K562 (cell line): ENCODE results near the gene E2F1. TPM values are rescaled to one million over a fixed set of nuclear protein-coding genes. Genes with fewer than 3 reads are reported as not detected.

Experiments used
- BMI1 ChIP-seq: fragments of 150-350 bp; IDR thresholded peaks from 2 replicates; pipeline ENCODE4 v1.6.1; 2014; ENCODE audit warnings: low read length
- BRCA1 ChIP-seq, 2 experiments: fragments of 450-650 bp in 1 of 2; sonication (generic) in 1 of 2; formaldehyde crosslinking in 1 of 2; IDR thresholded peaks; 2 replicates each; pipeline versions ENCODE4 v1.5.0 to v1.6.1; 2017 to 2020; ENCODE audit warnings: mild to moderate bottlenecking in 1 of 2, missing genetic modification reagents in 1 of 2
- GABPA ChIP-seq: fragments of 200-800 bp; sonication (Bioruptor generic); conservative IDR thresholded peaks from 2 replicates; pipeline ENCODE4 v1.6.1; 2016; ENCODE audit warnings: low read depth, missing genetic modification characterization, missing compliant biosample characterization
- HDGF ChIP-seq: fragments of 450-650 bp; IDR thresholded peaks from 2 replicates; pipeline ENCODE4 v1.6.1; 2016
- NONO ChIP-seq, 2 experiments: fragments of 200-400 bp in 1 of 2; fragments of 450-650 bp in 1 of 2; formaldehyde crosslinking in 1 of 2; IDR thresholded peaks; 2 replicates each; pipeline ENCODE4 v1.6.1; 2017; ENCODE audit warnings: low read depth in 2 of 2, mild to moderate bottlenecking in 2 of 2, moderate library complexity in 2 of 2, low read length in 1 of 2
- TARDBP ChIP-seq: fragments of 450-650 bp; IDR thresholded peaks from 2 replicates; pipeline ENCODE4 v1.6.1; 2016
- TSC22D4 ChIP-seq: fragments of 450-650 bp; IDR thresholded peaks from 2 replicates; pipeline ENCODE4 v1.6.1; 2016; ENCODE audit warnings: missing genetic modification characterization, missing biosample characterization, control low read depth
- polyA plus RNA-seq, 8 experiments: library from polyadenylated mRNA; depleted of rRNA in 4 of 8; stranded (reverse) in 5 of 8; unstranded in 3 of 8; fragments of >200 nt; fragmentation: Nextera tagmentation in 2 of 8; fragmentation: Illumina TruSeq in 1 of 8; extraction: Ambion mirVana in 2 of 8; extraction: Trizol in 1 of 8; gene quantifications; 2 replicates each; pipeline versions ENCODE4 v1.2.1 to v1.2.3, GENCODE V29; 2011 to 2014; ENCODE audit warnings: inconsistent platforms in 1 of 8, missing spikeins in 1 of 8
- total RNA-seq, 7 experiments: library from RNA; depleted of rRNA in 6 of 7; stranded (reverse); fragments of >200 nt in 6 of 7; fragmentation: Illumina TruSeq in 2 of 7; extraction: Trizol in 2 of 7; gene quantifications; 2 replicates each; pipeline versions ENCODE4 v1.2.1 to v1.2.3, GENCODE V29; 2011 to 2021; ENCODE audit warnings: low replicate concordance in 1 of 7
- TF ChIP-seq, protein P1 (sequence below): fragments of 250-450 bp; sonication (Bioruptor Pico); IDR thresholded peaks from 2 replicates; pipeline ENCODE4 v1.4.0; 2020
- TF ChIP-seq, protein P2 (sequence below): IDR thresholded peaks from 3 replicates; pipeline ENCODE4 v1.6.1; 2011; ENCODE audit warnings: borderline replicate concordance, mild to moderate bottlenecking; ENCODE audit not compliant: insufficient read length, insufficient read depth
- TF ChIP-seq, protein P3 (sequence below): fragments of 450-650 bp; formaldehyde crosslinking; conservative IDR thresholded peaks from 2 replicates; pipeline ENCODE4 v1.4.0; 2022; ENCODE audit warnings: mild to moderate bottlenecking, missing genetic modification characterization
- TF ChIP-seq, protein P4 (sequence below): fragments of 450-650 bp; IDR thresholded peaks from one replicate; pipeline ENCODE4 v1.6.1; 2018; ENCODE audit warnings: mild to moderate bottlenecking, moderate library complexity; ENCODE audit not compliant: partially characterized antibody

Gene E2F1
- total and polyA plus RNA-seq, 9 of the 15 experiments (the other 6 are each of a cell fraction or from before 2014, with no cell fraction given) = 0.14 to 30.6 (median 13.1) TPM

DNA sequence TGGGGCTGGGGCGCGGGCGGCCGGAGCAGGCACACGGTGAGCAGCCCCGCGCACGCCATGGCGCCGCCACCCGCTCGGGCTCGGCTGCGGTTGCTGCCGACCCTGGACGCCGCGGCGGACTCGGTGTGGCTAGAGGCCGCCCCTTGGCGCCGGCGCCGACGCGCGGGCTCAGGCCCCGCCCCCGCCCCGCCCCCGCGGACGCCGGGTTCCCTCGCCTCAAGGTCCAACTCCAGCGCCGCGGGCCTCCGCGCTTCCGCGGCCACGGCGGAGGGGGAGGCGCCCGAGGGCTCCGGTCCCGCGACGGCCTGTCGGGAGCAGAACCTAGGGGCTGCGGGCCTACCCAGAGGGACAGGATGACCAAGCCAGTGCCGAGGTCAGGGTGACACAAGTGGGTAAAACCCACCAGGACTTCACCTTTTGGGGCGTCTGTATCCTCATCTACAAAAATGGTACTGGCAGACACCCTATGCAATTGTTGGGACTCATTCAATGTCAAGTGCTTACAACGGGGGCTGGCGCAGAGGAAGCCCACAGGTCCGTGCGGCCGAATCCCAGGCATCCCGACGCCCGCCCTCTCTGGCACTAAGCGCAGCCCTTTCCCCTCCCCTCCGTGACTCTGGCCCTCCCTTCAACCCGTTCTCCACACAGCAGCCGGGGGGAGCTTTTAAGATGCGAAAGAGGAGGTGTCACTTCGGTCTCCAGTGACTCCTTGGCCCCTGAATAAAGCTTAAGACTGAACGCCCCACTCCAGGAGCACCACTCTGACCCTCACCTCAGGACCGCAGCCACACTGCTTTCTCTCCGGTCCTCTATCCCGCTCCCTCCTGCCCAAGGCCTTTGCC lies 11.7 kb downstream of the E2F1 start, which contains the start of gene NECAB3 (continued):
- TF ChIP-seq, protein P1, sequence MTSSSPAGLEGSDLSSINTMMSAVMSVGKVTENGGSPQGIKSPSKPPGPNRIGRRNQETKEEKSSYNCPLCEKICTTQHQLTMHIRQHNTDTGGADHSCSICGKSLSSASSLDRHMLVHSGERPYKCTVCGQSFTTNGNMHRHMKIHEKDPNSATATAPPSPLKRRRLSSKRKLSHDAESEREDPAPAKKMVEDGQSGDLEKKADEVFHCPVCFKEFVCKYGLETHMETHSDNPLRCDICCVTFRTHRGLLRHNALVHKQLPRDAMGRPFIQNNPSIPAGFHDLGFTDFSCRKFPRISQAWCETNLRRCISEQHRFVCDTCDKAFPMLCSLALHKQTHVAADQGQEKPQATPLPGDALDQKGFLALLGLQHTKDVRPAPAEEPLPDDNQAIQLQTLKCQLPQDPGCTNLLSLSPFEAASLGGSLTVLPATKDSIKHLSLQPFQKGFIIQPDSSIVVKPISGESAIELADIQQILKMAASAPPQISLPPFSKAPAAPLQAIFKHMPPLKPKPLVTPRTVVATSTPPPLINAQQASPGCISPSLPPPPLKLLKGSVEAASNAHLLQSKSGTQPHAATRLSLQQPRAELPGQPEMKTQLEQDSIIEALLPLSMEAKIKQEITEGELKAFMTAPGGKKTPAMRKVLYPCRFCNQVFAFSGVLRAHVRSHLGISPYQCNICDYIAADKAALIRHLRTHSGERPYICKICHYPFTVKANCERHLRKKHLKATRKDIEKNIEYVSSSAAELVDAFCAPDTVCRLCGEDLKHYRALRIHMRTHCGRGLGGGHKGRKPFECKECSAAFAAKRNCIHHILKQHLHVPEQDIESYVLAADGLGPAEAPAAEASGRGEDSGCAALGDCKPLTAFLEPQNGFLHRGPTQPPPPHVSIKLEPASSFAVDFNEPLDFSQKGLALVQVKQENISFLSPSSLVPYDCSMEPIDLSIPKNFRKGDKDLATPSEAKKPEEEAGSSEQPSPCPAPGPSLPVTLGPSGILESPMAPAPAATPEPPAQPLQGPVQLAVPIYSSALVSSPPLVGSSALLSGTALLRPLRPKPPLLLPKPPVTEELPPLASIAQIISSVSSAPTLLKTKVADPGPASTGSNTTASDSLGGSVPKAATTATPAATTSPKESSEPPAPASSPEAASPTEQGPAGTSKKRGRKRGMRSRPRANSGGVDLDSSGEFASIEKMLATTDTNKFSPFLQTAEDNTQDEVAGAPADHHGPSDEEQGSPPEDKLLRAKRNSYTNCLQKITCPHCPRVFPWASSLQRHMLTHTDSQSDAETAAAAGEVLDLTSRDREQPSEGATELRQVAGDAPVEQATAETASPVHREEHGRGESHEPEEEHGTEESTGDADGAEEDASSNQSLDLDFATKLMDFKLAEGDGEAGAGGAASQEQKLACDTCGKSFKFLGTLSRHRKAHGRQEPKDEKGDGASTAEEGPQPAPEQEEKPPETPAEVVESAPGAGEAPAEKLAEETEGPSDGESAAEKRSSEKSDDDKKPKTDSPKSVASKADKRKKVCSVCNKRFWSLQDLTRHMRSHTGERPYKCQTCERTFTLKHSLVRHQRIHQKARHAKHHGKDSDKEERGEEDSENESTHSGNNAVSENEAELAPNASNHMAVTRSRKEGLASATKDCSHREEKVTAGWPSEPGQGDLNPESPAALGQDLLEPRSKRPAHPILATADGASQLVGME (CRISPR knock-in tag) = no peak
- TF ChIP-seq BRCA1 (IDR thresholded peaks at IDR 0.05) = no peak
- TF ChIP-seq BRCA1 (CRISPR knock-in tag; IDR thresholded peaks at IDR 0.05) = no peak
- TF ChIP-seq, protein P2, sequence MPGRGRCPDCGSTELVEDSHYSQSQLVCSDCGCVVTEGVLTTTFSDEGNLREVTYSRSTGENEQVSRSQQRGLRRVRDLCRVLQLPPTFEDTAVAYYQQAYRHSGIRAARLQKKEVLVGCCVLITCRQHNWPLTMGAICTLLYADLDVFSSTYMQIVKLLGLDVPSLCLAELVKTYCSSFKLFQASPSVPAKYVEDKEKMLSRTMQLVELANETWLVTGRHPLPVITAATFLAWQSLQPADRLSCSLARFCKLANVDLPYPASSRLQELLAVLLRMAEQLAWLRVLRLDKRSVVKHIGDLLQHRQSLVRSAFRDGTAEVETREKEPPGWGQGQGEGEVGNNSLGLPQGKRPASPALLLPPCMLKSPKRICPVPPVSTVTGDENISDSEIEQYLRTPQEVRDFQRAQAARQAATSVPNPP = no peak
- TF ChIP-seq HDGF = no peak
- TF ChIP-seq GABPA = peak; percentile 29; the same call in 1 of the 2 replicates
- TF ChIP-seq TSC22D4 = no peak
- TF ChIP-seq TARDBP = no peak
- TF ChIP-seq, protein P3, sequence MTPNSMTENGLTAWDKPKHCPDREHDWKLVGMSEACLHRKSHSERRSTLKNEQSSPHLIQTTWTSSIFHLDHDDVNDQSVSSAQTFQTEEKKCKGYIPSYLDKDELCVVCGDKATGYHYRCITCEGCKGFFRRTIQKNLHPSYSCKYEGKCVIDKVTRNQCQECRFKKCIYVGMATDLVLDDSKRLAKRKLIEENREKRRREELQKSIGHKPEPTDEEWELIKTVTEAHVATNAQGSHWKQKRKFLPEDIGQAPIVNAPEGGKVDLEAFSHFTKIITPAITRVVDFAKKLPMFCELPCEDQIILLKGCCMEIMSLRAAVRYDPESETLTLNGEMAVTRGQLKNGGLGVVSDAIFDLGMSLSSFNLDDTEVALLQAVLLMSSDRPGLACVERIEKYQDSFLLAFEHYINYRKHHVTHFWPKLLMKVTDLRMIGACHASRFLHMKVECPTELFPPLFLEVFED (CRISPR knock-in tag) = peak; percentile 22; the same call in 1 of the 2 replicates
- TF ChIP-seq NONO (IDR thresholded peaks at IDR 0.05; ENCODE audit: low read depth in 2 of 2, low read length in 1 of 2) = peak in 1 of 2 experiments; percentile 42; a peak in 1 of 4 replicates
- no peak for TF ChIP-seq BMI1
- TF ChIP-seq, protein P4, sequence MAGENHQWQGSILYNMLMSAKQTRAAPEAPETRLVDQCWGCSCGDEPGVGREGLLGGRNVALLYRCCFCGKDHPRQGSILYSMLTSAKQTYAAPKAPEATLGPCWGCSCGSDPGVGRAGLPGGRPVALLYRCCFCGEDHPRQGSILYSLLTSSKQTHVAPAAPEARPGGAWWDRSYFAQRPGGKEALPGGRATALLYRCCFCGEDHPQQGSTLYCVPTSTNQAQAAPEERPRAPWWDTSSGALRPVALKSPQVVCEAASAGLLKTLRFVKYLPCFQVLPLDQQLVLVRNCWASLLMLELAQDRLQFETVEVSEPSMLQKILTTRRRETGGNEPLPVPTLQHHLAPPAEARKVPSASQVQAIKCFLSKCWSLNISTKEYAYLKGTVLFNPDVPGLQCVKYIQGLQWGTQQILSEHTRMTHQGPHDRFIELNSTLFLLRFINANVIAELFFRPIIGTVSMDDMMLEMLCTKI = no peak
